ENCODE measurements around the gene ANKRD40.

The ANKRD40 gene

DNA sequence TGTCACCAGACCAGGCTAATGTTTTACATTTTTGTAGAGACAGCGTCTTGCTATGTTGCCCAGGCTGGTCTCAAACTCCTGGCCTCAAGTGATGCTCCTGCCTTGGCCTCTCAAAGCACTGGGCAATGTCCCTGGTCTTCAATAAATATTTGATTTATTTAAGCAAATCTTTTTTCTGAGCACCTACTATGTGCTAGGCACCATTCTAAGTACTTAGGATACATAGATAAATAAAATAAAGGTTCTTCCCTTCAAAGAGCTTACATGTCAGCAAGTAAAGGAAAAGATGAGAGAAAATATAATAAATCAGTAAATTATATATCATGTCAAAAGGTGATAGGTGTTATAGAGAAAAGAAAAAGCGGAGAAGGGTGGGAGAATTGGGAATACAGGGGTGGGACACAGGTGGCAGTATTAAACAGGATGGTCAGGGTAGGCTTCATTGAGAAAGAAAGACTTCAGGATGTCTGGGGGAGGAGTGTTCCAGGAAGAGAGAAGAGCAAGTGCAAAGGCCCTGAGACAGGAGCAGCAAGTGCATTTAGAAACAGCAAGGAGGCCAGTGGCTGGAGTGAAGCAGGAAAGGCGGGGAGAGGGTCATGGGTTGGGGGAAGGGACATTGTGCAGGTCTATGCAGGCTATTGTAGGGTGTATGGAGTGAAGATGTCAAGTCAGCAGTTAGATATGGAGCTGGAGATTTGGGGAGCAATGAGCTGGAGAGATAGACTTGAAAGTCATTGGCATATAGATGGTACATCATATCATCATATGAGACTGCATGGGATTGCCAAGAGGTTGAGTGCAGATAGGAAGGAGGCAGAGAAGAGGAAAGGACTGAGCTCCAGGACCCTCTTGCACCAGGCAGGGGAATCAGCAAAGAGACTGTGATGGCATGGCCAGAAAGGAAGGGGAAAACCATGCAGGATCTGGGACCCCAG lies 61.7 kb downstream of the ANKRD40 start:
- no peak for DNase-seq
